GM12878 (cell line): ENCODE data around the gene EML3. TPM values are rescaled to one million over a fixed set of nuclear protein-coding genes. Genes with fewer than 3 reads are reported as not detected.

Experiments used
- ATF2 ChIP-seq: IDR thresholded peaks from 2 replicates; pipeline ENCODE4 v1.6.1; 2012; ENCODE audit warnings: low read length, inconsistent platforms
- BACH1 ChIP-seq: fragments of 450-650 bp; IDR thresholded peaks from 2 replicates; pipeline ENCODE4 v1.6.1; 2017; ENCODE audit warnings: mild to moderate bottlenecking, borderline replicate concordance
- BRCA1 ChIP-seq: IDR thresholded peaks from 2 replicates; pipeline ENCODE4 v1.6.1; 2011; ENCODE audit warnings: low read depth, low read length, improper control_type of control experiment
- CBFB ChIP-seq: IDR thresholded peaks from 2 replicates; pipeline ENCODE4 v1.6.1; 2016; ENCODE audit warnings: antibody characterized with exemption, low read depth
- CBX5 ChIP-seq: sonication (generic); IDR thresholded peaks from 2 replicates; pipeline ENCODE4 v1.6.1; 2016; ENCODE audit warnings: low read depth, moderate library complexity, mild to moderate bottlenecking, inconsistent platforms
- CEBPB ChIP-seq, 2 experiments: fragments of 150-350 bp in 1 of 2; IDR thresholded peaks; 2 replicates each; pipeline ENCODE4 v1.6.1; 2012 to 2014; ENCODE audit warnings: low read depth in 2 of 2, low read length in 2 of 2, borderline replicate concordance in 1 of 2, inconsistent platforms in 1 of 2
- CREM ChIP-seq: IDR thresholded peaks from 2 replicates; pipeline ENCODE4 v1.6.1; 2014; ENCODE audit warnings: antibody characterized with exemption, low read depth
- E2F4 ChIP-seq: IDR thresholded peaks from 2 replicates; pipeline ENCODE4 v1.6.1; 2012; ENCODE audit warnings: low read depth, low read length, improper control_type of control experiment
- E4F1 ChIP-seq: fragments of 450-650 bp; IDR thresholded peaks from 2 replicates; pipeline ENCODE4 v1.6.1; 2018; ENCODE audit warnings: borderline replicate concordance, mild to moderate bottlenecking; ENCODE audit not compliant: partially characterized antibody
- EP300 ChIP-seq, 2 experiments: fragments of 150-350 bp in 1 of 2; IDR thresholded peaks; 2 replicates each; pipeline ENCODE4 v1.6.1; 2011 to 2012; ENCODE audit warnings: low read depth in 2 of 2, low read length in 2 of 2, borderline replicate concordance in 1 of 2, improper control_type of control experiment in 1 of 2, inconsistent platforms in 1 of 2; ENCODE audit not compliant: control insufficient read depth in 1 of 2
- IRF3 ChIP-seq: fragments of 450-650 bp; IDR thresholded peaks from 2 replicates; pipeline ENCODE4 v1.6.1; 2014; ENCODE audit warnings: mild to moderate bottlenecking
- IRF5 ChIP-seq: fragments of 450-650 bp; IDR thresholded peaks from 2 replicates; pipeline ENCODE4 v1.6.1; 2017; ENCODE audit warnings: borderline replicate concordance
- MYB ChIP-seq: fragments of 150-350 bp; IDR thresholded peaks from 2 replicates; pipeline ENCODE4 v1.6.1; 2014; ENCODE audit warnings: mild to moderate bottlenecking, low read depth, low read length, borderline replicate concordance
- NFYB ChIP-seq: IDR thresholded peaks from 2 replicates; pipeline ENCODE4 v1.6.1; 2011; ENCODE audit warnings: low read depth, mild to moderate bottlenecking, low read length, improper control_type of control experiment, moderate library complexity; ENCODE audit not compliant: insufficient read depth
- NR2C2 ChIP-seq: IDR thresholded peaks from 2 replicates; pipeline ENCODE4 v1.6.1; 2011; ENCODE audit warnings: borderline replicate concordance, low read depth; ENCODE audit not compliant: control insufficient read depth, insufficient read length
- RELA ChIP-seq: fragments of 450-650 bp; IDR thresholded peaks from 2 replicates; pipeline ENCODE4 v1.8.0; 2014; ENCODE audit warnings: borderline replicate concordance; ENCODE audit not compliant: partially characterized antibody
- SKIL ChIP-seq: fragments of 450-650 bp; IDR thresholded peaks from 2 replicates; pipeline ENCODE4 v1.6.1; 2017; ENCODE audit warnings: mild to moderate bottlenecking, low read depth, inconsistent platforms; ENCODE audit not compliant: poor library complexity, severe bottlenecking
- SMAD5 ChIP-seq: IDR thresholded peaks from 2 replicates; pipeline ENCODE4 v1.6.1; 2016; ENCODE audit warnings: antibody characterized with exemption, low read depth
- SREBF1 ChIP-seq: IDR thresholded peaks from 2 replicates; pipeline ENCODE4 v1.6.1; 2012; ENCODE audit warnings: mild to moderate bottlenecking, low read length
- polyA plus RNA-seq, 11 experiments: library from polyadenylated mRNA; depleted of rRNA in 4 of 11; unstranded in 6 of 11; stranded (reverse) in 5 of 11; fragments of >200 nt; fragmentation: Nextera tagmentation in 4 of 11; fragmentation: Illumina TruSeq in 1 of 11; extraction: Ambion mirVana in 4 of 11; extraction: Trizol in 1 of 11; gene quantifications; 1 replicate in 1 of 11; 2 replicates in 10 of 11; pipeline versions ENCODE4 v1.2.1 to v1.2.3, GENCODE V29; 2011 to 2016; ENCODE audit warnings: inconsistent platforms in 2 of 11, missing spikeins in 2 of 11, low read depth in 1 of 11
- total RNA-seq, 4 experiments: library from RNA; depleted of rRNA in 3 of 4; stranded (reverse); fragments of >200 nt in 3 of 4; fragmentation: Illumina TruSeq in 1 of 4; extraction: Trizol in 1 of 4; gene quantifications; 2 replicates each; pipeline versions ENCODE4 v1.2.1 to v1.2.3, GENCODE V29; 2013 to 2021

The EML3 gene
- total and polyA plus RNA-seq, 10 of the 15 experiments (the other 5 are each of a cell fraction or from before 2014, with no cell fraction given), result 0.58 to 82.5 (median 24.8) TPM

- TF ChIP-seq EP300 (IDR thresholded peaks at IDR 0.05; ENCODE audit: borderline replicate concordance in 1 of 2, control insufficient read depth in 1 of 2, low read depth in 2 of 2, low read length in 2 of 2) (peak; percentile 91 to 93), SKIL (peak; percentile 88), ATF2 (peak; percentile 64; the same call in 1 of the 2 replicates), CREM (peak; percentile 77), CBFB (0 out of 2 replicates have a peak, but pooled peaks have one; percentile 56), NR2C2 (no peak), CBX5 (no peak), BACH1 (no peak; the same call in 1 of the 2 replicates), E4F1 (no peak), IRF3 (no peak), SMAD5 (no peak), BRCA1 (no peak), MYB (no peak), IRF5 (no peak), E2F4 (no peak), RELA (no peak), CEBPB (IDR thresholded peaks at IDR 0.05; ENCODE audit: borderline replicate concordance in 1 of 2, low read depth in 2 of 2, low read length in 2 of 2) (no peak), SREBF1 (no peak), NFYB (no peak)
Measured at GRCh38 chr11:62555464-62556107, 57.0 kb downstream of the EML3 start (continued).
